NCI-H69 (cell line): ENCODE measurements around the gene HNRNPCL4.
"Not testable (repeated sequence)": the region's sequence is repeated elsewhere in the genome, so short reads cannot be mapped to it uniquely, and the experiment has no call there.

Experiments used
- DNase-seq: peaks from one replicate; lab custom pipeline; 2025; lab: John Stamatoyannopoulos, UW

Gene HNRNPCL4

DNA sequence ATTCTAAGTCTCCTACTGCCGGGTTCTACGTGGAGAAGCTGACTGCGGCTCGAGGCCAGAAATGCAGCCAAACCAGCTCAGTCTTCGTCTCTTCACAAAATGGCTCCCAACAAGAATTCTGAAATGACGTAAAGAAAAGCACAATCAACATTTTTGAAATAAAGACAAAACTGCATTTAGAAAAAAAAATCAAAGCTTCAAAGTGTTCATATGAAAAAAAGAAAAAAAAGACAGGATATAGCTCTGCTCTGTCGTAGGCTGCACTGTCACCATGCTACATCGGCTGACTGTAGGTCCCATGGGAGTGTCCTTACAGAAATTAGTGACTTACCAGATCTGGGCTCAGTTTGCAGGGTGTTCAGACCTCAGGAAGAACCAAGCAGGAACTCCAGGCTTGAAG, at the start of gene HNRNPCL4:
TSS of gene HNRNPCL4 (minus strand) at position 101 of the 400 bp plus-strand sequence. CDS start 164 bp downstream, outside the sequence.
- DNase-seq = not testable (repeated sequence)

DNA sequence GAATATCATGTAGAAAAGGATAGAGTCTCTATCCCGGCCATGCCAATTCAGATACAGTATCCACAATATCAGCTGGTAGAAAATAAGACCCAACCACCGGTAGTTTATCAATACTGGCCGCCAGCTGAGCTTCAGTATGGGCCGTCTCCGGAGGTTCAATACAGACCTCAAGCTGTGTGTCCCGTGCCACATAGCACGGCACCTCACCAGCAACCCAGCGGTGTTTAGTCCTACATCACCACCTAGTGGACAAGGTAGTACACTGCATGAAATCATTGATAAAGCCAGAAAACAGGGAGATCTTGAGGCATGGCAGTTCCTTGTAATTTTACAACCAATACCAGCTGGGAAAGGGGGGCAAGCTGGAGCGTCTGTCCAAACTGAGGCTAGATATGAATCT, 43.3 kb upstream of the HNRNPCL4 start:
- not testable (repeated sequence) for DNase-seq

DNA sequence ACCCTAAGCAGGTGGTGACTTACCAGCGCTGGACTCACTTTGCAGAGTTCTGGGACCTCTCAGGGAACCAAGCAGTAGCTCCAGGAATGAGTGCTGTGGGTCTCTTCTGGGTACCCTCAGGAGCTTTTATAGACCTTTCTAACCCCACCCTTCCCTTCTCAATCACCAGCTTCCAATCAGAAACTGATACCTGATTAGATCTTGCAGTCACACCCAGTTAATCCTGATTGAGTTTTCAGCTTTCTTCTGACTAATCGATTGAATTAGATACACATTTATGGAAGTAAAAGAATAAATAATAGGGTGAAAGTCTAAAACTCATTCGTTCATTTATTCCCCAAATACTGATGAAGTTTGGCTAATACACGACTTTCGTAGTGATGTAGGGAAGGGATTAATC, 35.9 kb upstream of the HNRNPCL4 start, which contains the start of gene PRAMEF13:
TSS of gene PRAMEF13 (minus strand) at position 101 of the 400 bp plus-strand sequence. CDS start 1,820 bp downstream, outside the sequence.
- DNase-seq = not testable (repeated sequence)

DNA sequence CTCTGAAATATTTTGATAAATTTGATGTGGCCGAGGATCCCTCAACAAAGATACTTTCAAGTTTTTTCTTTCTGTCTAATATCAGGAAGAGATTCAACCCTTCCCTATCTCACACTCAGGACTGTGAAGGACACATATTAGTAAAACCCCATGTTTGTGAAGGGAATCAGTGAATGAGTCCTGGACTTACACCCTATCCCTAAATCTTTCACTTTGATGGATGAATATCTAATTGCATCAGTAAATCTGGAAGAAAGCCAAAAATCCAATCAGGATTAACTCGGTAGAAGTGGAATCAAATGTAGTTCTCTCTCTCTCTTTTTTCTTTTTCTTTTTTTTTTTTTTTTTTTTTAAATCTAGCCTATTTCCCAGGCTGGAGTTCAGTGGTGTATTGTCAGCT, 6.1 kb upstream of the HNRNPCL4 start, which contains the start of gene PRAMEF9:
TSS of gene PRAMEF9 (plus strand) at position 301 of the 400 bp plus-strand sequence. CDS start 3,433 bp downstream, outside the sequence.
- not testable (repeated sequence) for DNase-seq

DNA sequence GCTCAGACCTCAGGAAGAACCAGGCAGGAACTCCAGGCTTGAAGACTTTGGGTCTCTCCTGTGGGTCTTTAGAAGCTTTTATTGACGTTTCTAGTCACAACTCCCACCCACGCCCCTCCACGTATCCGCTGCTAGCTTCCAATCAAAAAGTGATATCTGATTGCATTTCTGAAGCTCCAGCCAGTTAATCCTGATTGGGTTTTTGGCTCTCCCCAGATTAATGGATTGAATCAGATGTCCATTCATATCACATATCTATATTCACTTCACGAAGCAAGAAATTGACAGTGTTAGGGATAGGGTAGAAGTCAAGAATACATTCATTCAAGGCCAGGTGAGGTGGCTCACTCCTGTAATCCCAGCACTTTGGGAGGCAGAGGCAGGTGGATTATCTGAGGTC, 9.5 kb downstream of the HNRNPCL4 start, which contains the start of gene PRAMEF26:
TSS of gene PRAMEF26 (minus strand) at position 101 of the 400 bp plus-strand sequence. CDS start 2,914 bp downstream, outside the sequence.
- not testable (repeated sequence) for DNase-seq

DNA sequence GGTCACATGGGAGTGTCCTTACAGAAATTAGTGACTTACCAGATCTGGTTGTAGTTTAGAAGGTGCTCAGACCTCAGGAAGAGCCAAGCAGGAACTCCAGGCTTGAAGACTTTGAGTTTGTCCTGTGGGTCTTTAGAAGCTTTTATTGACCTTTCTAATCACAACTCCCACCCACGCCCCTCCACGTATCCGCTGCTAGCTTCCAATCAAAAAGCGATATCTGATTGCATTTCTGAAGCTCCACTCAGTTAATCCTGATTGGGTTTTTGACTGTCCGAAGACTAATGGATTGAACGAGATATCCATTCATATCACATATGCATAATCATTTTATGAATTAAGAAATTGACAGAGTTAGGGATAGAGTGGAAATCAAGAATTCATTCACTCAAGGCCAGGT, 48.7 kb downstream of the HNRNPCL4 start, which contains the start of gene HNRNPCL2:
TSS of gene HNRNPCL2 (minus strand) at position 101 of the 400 bp plus-strand sequence. CDS start 454 bp downstream, outside the sequence.
- DNase-seq = not testable (repeated sequence)
